ENCODE data around the gene WNK2.
"Not testable (repeated sequence)": the region's sequence is repeated elsewhere in the genome, so short reads cannot be mapped to it uniquely, and the experiment has no call there.

WNK2 gene

DNA sequence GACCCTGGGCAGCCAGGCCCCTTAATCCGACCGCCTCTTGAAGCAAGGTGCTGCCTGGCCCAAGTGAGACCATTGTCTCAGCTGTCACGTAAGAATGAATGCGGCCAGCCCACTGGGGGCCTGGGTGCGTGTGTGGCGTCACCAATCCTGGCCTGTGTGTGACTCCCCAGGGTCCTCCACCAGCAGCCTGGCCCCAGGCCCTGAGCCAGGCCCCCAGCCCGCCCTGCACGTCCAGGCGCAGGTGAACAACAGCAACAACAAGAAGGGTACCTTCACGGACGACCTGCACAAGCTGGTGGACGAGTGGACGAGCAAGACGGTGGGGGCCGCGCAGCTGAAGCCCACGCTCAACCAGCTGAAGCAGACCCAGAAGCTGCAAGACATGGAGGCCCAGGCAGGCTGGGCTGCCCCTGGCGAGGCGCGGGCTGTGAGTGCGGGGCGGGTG lies 124.2 kb downstream of the WNK2 start:
- no peak for DNase-seq (ENCODE audit: low spot score)

DNA sequence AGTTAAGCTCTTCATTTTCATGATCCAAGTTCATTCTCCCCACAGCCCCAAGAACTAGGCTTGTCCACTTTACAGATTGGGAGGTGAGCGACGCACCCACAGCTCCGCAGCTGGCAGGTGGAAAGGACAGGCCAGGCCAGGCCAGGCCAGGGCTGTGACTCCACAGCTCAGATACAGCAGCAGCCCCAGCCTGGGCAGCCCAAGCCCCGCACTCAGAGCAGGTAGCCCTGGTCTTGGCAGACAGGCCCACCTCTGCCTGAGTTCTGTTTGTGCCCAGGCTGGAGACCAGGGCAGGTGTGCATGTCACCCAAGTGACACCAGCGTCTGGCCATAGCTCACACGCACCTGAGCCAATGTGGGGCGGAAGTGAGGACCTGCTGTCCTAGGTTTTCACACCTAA lies 124.7 kb downstream of the WNK2 start:
- DNase-seq (ENCODE audit: low spot score), result no peak

GRCh38 chr9:93309889-93310425 lies 126.0 kb downstream of the WNK2 start:
- DNase-seq (ENCODE audit: low spot score), result no peak

GRCh38 chr9:93315118-93315517 lies 131.2 kb downstream of the WNK2 start:
- no peak for DNase-seq (ENCODE audit: low spot score)

- no peak for DNase-seq (ENCODE audit: low spot score)
These were observed 132.0 kb downstream of the WNK2 start for GRCh38 chr9:93315960-93316359.

GRCh38 chr9:93316726-93317494 lies 133.0 kb downstream of the WNK2 start:
- no peak for DNase-seq (ENCODE audit: low spot score)

DNA sequence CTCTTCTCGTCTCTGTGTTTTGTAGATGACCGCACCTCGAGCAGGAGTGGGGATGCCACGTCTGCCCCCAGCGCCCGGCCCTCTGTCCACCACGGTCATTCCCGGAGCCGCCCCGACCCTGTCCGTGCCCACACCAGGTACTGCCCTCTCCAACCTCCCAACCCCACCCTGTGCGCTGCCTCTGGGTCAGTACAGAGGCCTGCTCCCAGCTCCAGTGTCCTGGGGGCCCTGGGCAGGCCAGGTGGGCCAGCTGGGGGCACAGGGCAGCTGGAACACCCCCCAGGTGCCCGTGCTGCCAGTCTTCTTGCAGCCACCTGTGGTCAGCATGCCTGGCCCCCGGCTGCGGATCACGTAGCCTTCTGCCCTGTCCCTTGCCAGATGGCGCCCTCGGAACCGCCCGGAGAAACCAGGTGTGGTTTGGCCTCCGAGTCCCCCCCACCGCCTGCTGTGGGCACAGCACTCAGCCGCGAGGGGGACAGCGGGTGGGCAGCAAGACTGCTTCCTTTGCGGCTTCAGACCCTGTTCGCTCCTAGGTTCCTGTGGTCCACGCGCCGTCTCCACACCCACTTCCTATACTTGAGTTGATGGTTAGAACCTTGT lies 133.7 kb downstream of the WNK2 start:
- DNase-seq (ENCODE audit: low spot score), result no peak

GRCh38 chr9:93318480-93318879 lies 134.5 kb downstream of the WNK2 start:
- DNase-seq (ENCODE audit: low spot score), result no peak

GRCh38 chr9:93319301-93319991 lies 135.5 kb downstream of the WNK2 start:
- no peak for DNase-seq (ENCODE audit: low spot score)

DNA sequence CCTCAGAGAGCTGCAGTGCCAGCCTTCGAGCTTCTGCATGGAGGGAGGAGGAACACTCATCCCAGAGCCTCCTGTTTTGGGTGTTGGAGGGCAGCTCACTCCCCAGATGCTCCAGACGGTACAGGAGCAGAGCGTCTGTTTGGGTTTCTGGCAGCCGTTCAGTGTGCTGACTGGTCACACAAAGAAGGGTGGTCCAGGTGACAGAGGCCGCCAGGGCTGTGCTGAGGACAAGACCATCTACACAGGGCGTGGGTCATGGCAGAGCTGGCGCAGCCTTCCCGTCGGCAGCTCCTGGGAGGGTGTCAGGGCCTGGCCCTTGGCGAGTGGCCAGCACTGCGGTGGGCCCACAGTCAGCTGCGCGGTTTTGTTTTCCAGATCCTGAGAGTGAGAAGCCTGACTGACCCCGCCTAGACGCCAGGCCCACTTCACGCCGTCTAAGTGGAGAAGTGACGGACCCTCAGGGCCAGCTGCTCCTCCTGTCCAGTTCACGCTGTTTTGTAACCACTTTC lies 136.1 kb downstream of the WNK2 start:
- DNase-seq (ENCODE audit: low spot score), result no peak

- no peak for DNase-seq (ENCODE audit: low spot score)
These were observed 136.8 kb downstream of the WNK2 start for GRCh38 chr9:93320591-93321219.

DNA sequence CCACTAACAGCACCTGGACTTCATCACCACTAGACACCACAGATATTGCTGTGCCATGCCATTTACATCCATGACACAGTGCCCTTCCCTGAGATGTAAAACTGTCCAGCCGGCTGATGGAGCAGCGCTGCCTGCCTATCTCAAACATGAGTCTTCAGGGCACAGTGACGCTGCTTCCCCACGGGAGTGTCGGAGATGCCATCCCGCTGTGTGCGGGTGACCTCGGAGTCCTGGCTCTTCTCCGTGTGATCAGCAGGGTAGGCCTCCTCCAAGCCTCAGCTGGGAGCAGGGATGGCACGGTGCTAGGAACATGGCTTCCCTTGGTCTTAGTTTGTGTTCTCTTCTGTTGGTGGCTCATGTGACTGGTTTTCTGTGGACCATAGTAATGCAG lies 137.3 kb downstream of the WNK2 start:
- no peak for DNase-seq (ENCODE audit: low spot score)

- DNase-seq (ENCODE audit: low spot score), result not testable (repeated sequence)
These were observed 139.6 kb downstream of the WNK2 start for GRCh38 chr9:93323446-93323954.

DNA sequence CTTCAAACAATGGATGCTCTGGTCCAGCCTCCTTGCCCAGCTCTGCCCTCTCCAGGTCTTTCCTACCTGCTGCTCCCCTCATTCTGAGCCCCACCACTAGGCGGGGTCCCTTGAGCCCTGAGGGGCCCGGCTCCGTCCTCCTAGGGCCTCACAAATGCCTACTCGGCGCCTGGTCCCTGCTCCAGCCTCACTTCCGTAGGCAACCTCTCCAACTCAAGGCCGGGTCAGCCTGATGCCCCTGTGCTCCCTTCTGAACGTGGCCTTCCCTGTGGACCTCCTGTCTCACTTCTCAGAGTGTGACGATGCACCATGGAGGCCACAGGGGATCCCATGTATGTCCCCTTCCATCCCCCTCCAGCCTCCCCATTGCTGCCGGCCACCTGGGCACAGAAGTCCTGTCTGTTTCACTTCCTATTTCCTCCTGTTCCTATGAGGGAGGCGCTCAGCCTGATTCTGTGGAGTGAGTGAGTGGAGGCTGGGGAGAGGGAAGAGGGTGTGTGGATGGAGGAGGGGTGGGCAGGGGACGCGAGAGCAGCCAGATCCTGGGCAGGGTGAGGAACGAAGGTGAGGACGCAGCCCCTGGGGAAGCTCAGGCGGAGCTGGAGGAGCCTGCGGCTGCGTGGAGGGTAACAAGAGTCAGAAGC lies 140.4 kb downstream of the WNK2 start:
- DNase-seq (ENCODE audit: low spot score), result no peak

- DNase-seq (ENCODE audit: low spot score), result no peak
These were observed 141.5 kb downstream of the WNK2 start for GRCh38 chr9:93325307-93326035.

GRCh38 chr9:93326056-93326455 lies 142.1 kb downstream of the WNK2 start:
- DNase-seq (ENCODE audit: low spot score), result no peak

DNA sequence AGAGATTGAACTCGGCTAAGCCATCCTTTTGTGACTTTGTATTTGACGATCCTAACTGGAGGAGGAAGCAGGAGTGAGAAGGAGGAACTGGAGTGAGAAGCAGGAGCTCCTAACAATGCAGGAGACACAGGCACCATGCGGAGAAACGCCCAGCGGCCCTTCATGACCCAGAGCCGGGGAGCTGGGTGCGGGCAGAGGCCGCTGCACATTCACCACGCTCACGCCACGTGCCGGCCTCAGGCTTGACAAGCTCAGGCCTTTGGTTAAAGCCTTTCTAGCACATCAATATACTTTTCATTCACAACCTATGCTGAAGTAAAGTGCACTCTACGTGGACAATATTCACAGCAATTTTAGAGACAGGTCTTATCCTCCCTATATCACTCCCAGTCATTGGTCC lies 142.7 kb downstream of the WNK2 start:
- DNase-seq (ENCODE audit: low spot score), result no peak

DNA sequence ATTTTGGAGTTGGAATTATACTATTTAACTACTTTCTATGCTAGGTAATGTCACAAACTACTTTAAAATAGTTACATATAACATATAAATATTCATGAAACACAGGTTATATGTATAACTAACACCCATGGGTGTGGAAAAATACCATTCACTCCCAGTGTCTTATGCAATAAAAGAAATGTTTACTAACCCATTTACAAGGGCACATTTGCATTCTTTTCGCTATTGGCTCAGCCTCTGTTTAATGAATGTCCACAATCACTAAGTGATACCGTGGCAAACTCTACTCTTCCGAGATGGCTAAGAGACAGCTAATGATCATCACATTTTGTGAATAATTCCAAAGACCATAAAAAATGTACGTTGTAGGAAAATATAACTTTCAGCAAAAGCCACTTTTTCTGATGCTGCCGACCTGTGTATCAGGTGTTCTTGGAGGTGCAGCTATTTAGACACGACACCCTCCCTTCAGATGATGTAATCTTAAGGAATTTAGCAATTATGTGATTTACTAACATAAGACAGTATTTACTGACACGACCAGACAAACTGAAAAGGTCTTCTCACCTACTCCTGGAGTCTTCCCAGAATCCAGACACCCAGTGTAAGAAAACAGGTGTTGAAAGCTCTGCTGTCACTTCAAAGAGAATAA lies 145.8 kb downstream of the WNK2 start:
- DNase-seq (ENCODE audit: low spot score), result no peak

DNA sequence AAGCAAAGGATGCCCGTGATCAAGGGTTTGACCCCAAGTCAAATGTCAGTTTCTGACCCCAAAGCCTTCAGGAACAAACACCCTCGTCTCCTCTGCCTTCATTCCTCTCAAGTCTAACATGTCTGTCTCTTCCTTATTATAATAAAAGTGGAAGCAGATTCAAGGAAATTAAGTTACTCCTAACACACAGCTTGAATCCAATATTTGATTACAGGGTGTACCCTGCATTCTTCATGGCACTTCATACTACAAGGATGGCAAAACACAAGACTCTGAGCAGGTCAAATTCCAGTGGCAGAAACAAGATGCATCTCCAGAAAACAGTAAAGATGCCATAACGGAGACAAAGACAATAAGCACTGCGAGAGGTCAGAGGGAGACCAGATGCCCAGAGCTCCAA lies 148.4 kb downstream of the WNK2 start:
- no peak for DNase-seq (ENCODE audit: low spot score)

DNA sequence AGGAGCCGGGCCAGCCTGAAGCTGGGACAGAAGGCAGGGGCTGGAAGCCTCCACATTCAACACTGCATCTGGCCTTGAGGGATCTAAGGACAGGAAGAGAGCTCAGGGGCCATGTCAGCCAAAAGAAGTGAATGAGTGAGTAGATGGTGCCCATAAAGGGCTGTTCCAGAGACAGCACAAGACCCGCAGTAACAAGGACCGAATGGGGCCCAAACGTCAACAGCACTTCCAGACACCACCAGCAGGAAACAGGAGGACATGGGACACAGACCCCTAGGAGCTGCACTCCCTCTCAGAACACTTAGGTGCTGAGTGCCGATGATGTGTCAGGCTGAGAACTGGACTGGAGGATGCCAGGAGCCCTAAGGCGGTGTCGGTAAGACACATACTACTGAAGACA lies 152.8 kb downstream of the WNK2 start:
- no peak for DNase-seq (ENCODE audit: low spot score)

Measured in hematopoietic multipotent progenitor cell treated with erythropoietin and hydrocortisone succinate and interleukin-3 and kit ligand, for 15 days (in vitro differentiated cells).